Hepatic stellate cell (primary cell): ENCODE data around the gene SLC4A1.

ENCODE experiments used
- DNase-seq: peaks from one replicate; pipeline ENCODE4 v3.0.0; 2011; ENCODE audit warnings: low spot score

SLC4A1 gene

GRCh38 chr17:44205962-44206824 is 61.7 kb downstream of the SLC4A1 start:
- DNase-seq: no peak

GRCh38 chr17:44204441-44204882 is 63.5 kb downstream of the SLC4A1 start:
- DNase-seq: peak; percentile 57

DNA sequence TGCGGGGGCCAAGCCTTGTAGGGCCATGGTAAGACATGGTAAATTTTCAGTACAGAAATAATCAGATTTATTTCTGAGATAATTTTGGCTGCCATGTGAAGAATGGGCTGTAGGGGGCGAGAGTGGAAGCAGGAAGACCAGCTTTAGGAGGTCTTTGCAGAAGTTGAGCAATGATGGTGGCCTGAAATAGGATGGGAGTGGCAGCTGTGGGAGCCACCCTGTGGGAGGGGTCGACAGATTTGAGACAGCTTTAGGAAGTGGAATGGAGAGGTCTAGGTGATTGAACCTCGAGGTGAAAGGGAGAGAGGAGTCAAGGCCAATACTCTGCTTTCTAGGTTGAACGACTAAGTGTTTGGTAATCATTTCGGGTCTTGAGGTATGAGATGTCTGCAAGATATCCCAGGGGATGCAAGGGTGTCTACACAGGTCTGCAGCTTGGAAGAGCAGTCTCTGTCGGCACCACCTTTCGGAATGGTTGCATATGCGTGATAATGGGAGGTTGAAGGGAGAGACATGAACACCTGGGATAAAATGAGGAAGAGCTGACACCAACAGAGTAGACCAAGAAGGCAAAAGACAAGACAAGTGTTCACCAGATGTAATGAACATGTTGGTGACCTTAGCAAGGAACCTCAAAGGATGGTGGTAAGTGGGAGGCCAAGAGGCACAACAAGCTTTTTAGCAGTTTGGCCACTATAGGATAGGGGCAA is 64.0 kb downstream of the SLC4A1 start:
- peak; percentile 61 for DNase-seq

GRCh38 chr17:44202756-44203155 is 65.2 kb downstream of the SLC4A1 start:
- no peak for DNase-seq

DNA sequence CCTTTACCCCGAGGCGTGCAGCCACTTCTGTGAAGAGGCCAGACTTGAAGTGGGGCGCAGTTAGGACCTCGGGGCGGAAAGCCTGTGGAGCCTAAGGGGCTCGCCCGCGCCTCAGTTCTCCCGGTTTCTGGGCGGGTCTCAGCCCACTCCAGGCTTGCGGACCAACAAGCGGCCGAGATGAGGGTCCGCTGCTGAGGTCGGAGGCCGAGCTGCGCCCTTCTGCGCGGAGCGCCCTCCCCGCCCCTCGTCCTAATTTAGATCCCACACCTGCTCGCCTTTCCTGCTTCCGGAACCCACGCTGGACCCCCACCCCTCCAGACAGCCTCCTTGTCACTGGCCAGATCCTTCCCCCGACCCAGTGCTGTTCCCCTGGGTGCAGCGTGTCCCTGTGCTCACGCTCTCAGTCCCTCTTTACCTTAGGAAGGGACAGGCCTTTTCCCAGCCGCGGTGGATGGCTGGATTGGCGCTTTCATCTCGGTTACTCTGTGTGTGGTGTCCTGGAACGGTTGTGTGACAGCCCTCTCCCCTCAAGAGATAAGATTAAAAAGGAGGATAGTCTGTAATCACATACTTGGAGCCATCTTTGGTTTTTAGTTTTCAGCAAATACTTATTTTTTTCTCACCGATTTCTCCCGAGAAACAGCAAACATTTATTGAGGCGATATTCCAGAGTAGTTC is 67.3 kb downstream of the SLC4A1 start:
- DNase-seq: no peak

- peak; percentile 100 for DNase-seq
Measured at GRCh38 chr17:44199553-44200477, 68.1 kb downstream of the SLC4A1 start, which contains the start of gene ATXN7L3. Gene ATXN7L3 (minus strand): TSS chr17:44199884. CDS start chr17:44198070, 1,814 bp downstream.

GRCh38 chr17:44198721-44199552 is 69.0 kb downstream of the SLC4A1 start:
- peak; percentile 88 for DNase-seq
